ENCODE measurements around the gene NUTF2.
A peak's percentile ranks its signal among the peaks of the same experiment; 100 is the strongest.
"Not testable (repeated sequence)": the region's sequence is repeated elsewhere in the genome, so short reads cannot be mapped to it uniquely, and the experiment has no call there.

NUTF2 gene

GRCh38 chr16:67846320-67847063 is at the start of gene NUTF2:
Gene NUTF2, plus strand, starts transcription at chr16:67846933. Its CDS starts 18,198 bp downstream, at chr16:67865131.
- DNase-seq (ENCODE audit: low read depth in 2 of 2): peak; percentile 80 to 92

- DNase-seq (ENCODE audit: low read depth in 2 of 2): no peak
Measured at GRCh38 chr16:67800338-67800926, 46.3 kb upstream of the NUTF2 start.

GRCh38 chr16:67801241-67801640 is 45.5 kb upstream of the NUTF2 start:
- DNase-seq (ENCODE audit: low read depth in 2 of 2): no peak

- no peak for DNase-seq (ENCODE audit: low read depth in 2 of 2)
Measured at GRCh38 chr16:67801883-67802282, 44.9 kb upstream of the NUTF2 start.

GRCh38 chr16:67803894-67804293 is 42.8 kb upstream of the NUTF2 start:
- DNase-seq (ENCODE audit: low read depth in 2 of 2): no peak

GRCh38 chr16:67804853-67805542 is 41.7 kb upstream of the NUTF2 start:
- no peak for DNase-seq (ENCODE audit: low read depth in 2 of 2)

- no peak for DNase-seq (ENCODE audit: low read depth in 2 of 2)
Measured at GRCh38 chr16:67805718-67806427, 40.9 kb upstream of the NUTF2 start.

GRCh38 chr16:67806428-67807147 is 40.1 kb upstream of the NUTF2 start, which contains the start of the genes RANBP10 and TSNAXIP1:
Gene RANBP10, minus strand, starts transcription at chr16:67806560. Its CDS starts 24 bp downstream, at chr16:67806536.
Gene TSNAXIP1, plus strand, starts transcription at chr16:67806889. Its CDS starts 261 bp downstream, at chr16:67807150.
- peak; percentile 86 to 94 for DNase-seq (ENCODE audit: low read depth in 2 of 2)

GRCh38 chr16:67807148-67807682 is 39.5 kb upstream of the NUTF2 start:
- DNase-seq (ENCODE audit: low read depth in 2 of 2): no peak

GRCh38 chr16:67811899-67812298 is 34.8 kb upstream of the NUTF2 start:
- DNase-seq (ENCODE audit: low read depth in 2 of 2): no peak

- DNase-seq (ENCODE audit: low read depth in 2 of 2): no peak
Measured at GRCh38 chr16:67814567-67814966, 32.2 kb upstream of the NUTF2 start.

- DNase-seq (ENCODE audit: low read depth in 2 of 2): no peak
Measured at GRCh38 chr16:67820608-67821259, 26.0 kb upstream of the NUTF2 start.

GRCh38 chr16:67822511-67822910 is 24.2 kb upstream of the NUTF2 start:
- no peak for DNase-seq (ENCODE audit: low read depth in 2 of 2)

GRCh38 chr16:67825119-67825518 is 21.6 kb upstream of the NUTF2 start:
- DNase-seq (ENCODE audit: low read depth in 2 of 2): no peak

GRCh38 chr16:67825906-67826305 is 20.8 kb upstream of the NUTF2 start:
- no peak for DNase-seq (ENCODE audit: low read depth in 2 of 2)

GRCh38 chr16:67828651-67829050 is 18.1 kb upstream of the NUTF2 start:
- DNase-seq (ENCODE audit: low read depth in 2 of 2): no peak

GRCh38 chr16:67833030-67833414 is 13.7 kb upstream of the NUTF2 start:
- DNase-seq (ENCODE audit: low read depth in 2 of 2): no peak

GRCh38 chr16:67833415-67834241 is 13.1 kb upstream of the NUTF2 start:
- peak; percentile 72 to 84 for DNase-seq (ENCODE audit: low read depth in 2 of 2)

- no peak for DNase-seq (ENCODE audit: low read depth in 2 of 2)
Measured at GRCh38 chr16:67834242-67834614, 12.5 kb upstream of the NUTF2 start.

GRCh38 chr16:67837190-67837589 is 9.5 kb upstream of the NUTF2 start:
- DNase-seq (ENCODE audit: low read depth in 2 of 2): not testable (repeated sequence)
